Stimulated activated CD8-positive, alpha-beta memory T cell treated with anti-CD3 and anti-CD28 coated beads, Interleukin-15, amount 100 ng/mL, for 4 hours (primary cell): Measurements from ENCODE around the gene ST6GALNAC5.
"Not testable (repeated sequence)": the region's sequence is repeated elsewhere in the genome, so short reads cannot be mapped to it uniquely, and the experiment has no call there.

ENCODE experiments used
- DNase-seq, 2 donors: peaks; one replicate each; pipeline ENCODE4 v3.0.0-alpha.2; 2020; ENCODE audit warnings: low read depth in 2 of 2

Gene ST6GALNAC5

GRCh38 chr1:76867342-76868130 lies at the start of gene ST6GALNAC5:
Gene ST6GALNAC5, plus strand, starts transcription at chr1:76867480.
- DNase-seq = no peak

- DNase-seq = no peak
These were observed 47.3 kb upstream of the ST6GALNAC5 start for GRCh38 chr1:76820028-76820427.

GRCh38 chr1:76822961-76823360 lies 44.3 kb upstream of the ST6GALNAC5 start:
- DNase-seq = not testable (repeated sequence)

DNA sequence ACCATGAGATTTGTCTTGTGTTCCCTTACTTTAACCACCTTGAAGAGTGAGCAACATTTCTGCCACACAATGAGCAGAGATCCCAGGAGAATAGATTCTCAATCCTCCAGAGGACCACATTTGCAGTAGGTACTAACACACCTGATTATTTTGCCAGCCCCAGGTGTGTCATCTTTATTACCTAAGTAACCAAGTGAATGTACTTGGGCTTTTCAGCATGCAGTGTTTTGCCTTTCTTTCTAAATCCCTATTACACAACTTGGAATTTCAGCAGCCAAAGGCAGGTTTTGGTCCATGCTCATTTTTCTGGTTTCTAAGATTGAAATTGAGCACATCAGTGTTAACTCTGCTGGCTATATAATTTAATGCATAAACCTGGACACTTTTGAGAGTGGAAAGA lies 43.2 kb upstream of the ST6GALNAC5 start:
- DNase-seq = no peak

DNA sequence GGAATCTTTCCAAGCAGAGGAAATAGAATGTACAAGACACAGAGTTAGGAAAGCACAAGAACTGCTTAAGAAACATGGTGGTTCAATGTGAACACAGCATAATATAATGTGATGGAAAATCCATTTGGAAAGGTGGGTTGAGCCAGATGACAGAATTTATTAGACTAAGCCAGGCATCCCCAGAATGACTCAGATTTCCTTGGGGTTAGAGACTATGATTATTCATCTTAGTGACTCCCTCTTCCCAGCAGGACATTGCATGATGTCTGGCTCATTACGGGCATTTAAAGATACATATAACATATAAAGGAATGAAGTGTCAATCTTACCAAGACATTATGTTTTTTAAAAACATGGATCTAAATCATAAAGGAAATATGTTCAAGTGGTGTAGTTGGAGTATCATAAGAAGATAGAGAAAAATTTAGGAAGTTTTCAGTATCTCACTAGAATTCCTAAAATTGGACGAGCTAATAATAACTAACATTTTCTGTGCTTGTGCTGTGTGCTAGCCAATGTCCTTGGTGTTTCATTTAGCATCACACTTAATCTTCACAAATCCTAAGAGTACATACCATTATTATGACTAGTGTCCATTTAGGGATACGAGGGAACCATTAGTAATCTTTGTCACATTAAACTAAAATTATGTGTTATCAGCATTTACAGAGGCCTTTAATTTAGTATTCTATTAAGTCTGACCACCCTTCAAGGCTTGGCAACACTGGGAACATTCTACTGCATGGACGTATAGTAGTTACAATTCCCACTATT lies 41.0 kb upstream of the ST6GALNAC5 start:
- DNase-seq = no peak

DNA sequence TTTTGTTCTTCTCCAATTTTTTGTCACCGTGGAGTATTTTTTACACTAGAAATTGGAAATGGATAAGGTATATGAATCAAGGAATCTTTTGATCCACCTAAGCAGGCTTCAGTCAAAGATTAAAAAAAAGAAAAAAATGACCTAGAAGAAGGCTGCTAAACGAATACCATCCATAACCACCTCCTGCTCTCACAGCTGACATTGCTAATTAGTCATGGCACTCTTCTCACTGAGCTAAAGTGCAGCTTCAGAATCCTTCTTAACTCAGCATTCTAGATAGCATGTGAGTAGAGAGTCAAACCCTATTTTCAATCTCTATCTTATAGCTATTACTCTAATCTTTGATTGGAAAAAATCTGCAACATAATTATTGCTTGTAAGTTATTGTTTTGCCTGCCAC lies 40.2 kb upstream of the ST6GALNAC5 start:
- no peak for DNase-seq

GRCh38 chr1:76830373-76830772 lies 36.9 kb upstream of the ST6GALNAC5 start:
- DNase-seq = no peak

DNA sequence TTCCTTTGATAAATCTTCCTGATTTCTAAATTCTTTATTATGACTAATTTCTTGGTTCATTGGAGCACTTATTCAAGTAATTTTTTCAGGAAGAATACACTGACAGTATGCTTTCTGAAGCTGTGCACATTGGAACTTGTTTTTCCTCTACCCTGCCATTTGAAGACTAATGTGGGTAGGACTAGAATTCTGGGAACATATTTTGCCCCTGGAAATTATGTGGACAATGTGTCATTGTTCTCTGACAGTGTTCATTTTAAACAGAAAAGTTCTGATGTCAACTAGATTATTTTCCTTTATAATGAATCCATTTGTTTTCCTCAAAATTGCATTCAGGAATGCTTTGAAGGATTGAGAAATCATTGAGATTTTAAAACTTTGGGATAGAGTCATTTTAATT lies 34.8 kb upstream of the ST6GALNAC5 start:
- no peak for DNase-seq

- DNase-seq = no peak
These were observed 34.1 kb upstream of the ST6GALNAC5 start for GRCh38 chr1:76833151-76833550.

- no peak for DNase-seq
These were observed 33.4 kb upstream of the ST6GALNAC5 start for GRCh38 chr1:76833856-76834255.

DNA sequence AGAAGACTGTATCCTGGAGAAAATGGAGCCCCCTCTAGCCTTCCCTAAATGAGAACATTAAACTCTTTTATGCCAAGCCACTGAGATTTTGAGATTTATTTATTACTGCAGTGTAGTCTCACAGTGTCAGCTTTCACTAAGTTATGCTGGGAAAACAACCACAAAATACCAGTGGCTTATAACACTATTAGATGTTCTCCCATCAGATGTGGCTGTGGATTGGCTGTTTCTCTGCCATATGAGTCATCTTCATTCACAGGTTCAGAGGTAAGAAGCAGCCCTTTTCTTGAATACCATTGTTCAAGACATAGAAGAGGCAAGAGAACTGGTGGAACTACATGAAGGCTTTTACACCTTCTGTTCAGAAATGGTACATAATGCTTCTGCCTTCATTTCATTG lies 32.1 kb upstream of the ST6GALNAC5 start:
- no peak for DNase-seq

DNA sequence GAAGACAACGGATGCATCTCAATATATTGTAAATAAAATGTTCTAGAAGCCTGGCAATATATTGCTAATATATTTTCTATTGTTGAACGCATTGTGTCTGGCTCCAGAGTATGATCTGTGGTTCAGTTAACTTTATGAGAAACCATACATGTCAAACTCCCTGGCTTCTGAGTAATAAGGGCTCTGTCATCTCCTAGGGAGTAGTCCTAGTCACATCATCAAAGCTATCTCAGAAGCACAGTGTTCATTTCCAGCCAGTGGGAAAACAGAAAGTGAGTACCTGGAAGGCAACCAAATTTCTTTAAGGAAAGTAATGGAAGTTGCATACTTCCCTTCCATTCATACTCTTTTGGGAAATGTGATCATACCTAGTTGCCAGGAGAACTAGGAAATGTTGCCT lies 27.0 kb upstream of the ST6GALNAC5 start:
- DNase-seq = no peak

- no peak for DNase-seq
These were observed 25.8 kb upstream of the ST6GALNAC5 start for GRCh38 chr1:76841460-76841859.

DNA sequence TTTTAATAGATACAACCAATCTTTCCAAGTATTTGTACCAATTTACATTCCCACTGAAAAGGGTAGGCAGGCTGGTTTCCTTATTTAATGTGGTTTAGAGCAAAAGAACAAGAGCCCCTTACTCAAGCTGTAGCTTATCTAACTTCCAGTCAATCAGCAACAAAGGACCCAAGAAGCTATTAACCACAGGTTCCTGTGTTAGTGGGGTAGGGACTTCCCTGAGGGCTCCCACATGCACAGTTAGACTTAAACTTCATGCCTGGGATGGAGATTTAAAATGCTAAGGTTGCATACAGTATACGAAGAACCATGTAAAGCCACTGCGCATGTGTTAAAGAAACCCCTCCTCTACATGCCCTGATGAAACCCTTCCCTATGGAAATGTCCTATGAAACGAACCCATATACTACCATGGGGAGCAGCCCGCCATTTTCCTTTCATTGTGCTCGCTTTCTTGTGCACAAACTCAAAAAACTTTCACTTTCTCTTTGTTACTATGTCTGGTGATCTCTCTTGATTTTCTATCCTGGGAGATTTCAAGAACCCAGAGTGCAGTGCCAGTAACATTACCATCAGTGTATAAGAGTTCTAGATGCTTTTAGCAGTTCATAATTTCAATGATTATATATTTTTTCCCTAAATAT lies 23.3 kb upstream of the ST6GALNAC5 start:
- no peak for DNase-seq

GRCh38 chr1:76854255-76854654 lies 13.0 kb upstream of the ST6GALNAC5 start:
- DNase-seq = no peak

- no peak for DNase-seq
These were observed 11.2 kb upstream of the ST6GALNAC5 start for GRCh38 chr1:76856104-76856503.

DNA sequence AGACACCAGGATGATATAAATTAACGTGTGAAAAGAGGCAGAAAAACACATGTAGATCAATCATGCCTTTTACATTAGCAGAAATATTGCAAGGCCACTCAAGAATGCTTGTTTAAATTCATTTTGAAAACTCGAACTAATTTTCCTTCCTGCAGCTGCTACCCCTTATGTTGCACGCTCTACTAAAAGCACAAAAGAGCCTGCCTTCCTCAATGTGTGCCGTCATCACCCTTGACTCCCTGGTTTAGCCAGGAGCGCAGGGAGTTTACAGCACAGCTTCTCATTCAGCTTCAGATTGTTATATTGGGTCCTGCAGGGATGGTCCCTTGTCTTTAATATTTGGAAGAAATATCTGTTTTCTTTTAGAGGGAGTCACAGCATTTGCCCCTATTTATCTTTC lies 10.1 kb upstream of the ST6GALNAC5 start:
- no peak for DNase-seq

DNA sequence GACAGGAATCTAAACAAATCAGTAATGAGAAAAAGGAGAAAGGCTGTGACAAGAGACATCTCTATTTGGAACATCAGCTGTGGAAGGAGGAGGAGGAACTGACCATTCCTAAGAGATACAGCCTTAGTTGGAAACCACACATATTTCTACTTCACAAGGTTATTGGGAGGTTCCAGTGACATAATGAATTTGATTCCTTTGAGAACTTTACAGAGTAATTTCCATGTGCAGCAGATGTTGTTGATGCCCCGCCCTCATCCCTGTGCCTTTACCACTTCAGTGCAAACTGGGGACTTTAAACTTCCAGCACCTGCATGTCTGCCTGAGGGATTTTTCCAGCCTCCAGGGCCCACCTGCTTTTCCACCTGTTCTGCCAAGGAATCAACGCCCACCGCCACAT lies 9.3 kb upstream of the ST6GALNAC5 start:
- no peak for DNase-seq

GRCh38 chr1:76861149-76861548 lies 6.1 kb upstream of the ST6GALNAC5 start:
- DNase-seq = no peak

GRCh38 chr1:76862447-76862846 lies 4.8 kb upstream of the ST6GALNAC5 start:
- no peak for DNase-seq

DNA sequence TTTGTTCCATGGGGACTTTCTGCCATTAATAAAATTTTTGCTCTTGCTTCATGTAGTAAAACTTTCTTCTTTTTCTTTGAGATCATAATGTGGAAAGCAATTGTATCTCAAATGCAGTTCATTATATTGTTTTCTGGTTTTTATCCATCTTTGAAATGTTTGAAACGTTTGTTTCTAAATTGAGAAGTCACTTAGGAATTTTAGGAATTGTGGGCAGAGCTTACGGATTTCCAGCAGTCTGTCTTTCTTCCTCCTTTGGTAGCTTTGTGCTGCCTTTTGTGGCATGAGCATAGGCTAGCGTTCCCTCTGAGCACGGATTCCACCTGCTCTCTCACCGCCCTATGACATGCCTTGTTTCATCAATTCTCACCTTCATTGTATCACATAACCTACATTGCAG lies 2.9 kb upstream of the ST6GALNAC5 start:
- no peak for DNase-seq

DNA sequence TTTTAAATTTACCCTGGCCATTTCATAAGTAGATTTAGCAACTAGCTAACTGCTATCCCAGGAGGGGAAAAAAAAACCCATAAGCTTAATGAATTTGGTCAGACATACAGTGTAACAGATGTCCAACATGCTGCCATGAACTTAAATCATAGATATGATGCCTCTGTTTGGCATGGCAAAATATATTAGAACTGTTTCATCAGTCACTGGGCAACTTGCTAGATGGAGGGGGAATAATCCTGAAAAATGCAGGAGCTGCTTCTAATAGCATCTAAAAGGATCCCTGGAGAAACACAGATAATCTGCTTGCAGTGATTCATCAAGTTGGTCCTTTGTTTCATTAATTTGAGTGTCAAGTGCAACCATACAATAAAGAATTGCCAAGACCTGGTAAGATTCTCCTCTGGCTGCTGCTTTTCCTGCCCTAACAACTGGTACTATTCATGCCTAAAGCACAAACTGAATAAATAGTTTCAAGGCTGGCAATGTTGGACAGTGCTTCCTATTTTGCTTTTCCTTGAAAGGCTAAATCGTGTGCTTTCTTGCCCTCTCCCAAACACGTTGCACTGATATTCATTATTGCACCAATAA lies 1.5 kb upstream of the ST6GALNAC5 start:
- no peak for DNase-seq
